RWPE2 (cell line): Measurements from ENCODE around the gene KCNJ5.

ENCODE experiments used
- ATAC-seq: fragments of 200-7000 bp; cut with Tn5 transposase; 3 replicates; pipeline ENCODE4 v1.9.1; 2021; ENCODE audit warnings: low read depth
- DNase-seq: peaks from one replicate; pipeline ENCODE4 v3.0.0-alpha.2; 2020; ENCODE audit warnings: low spot score
- H3K27ac ChIP-seq: fragments of 450-650 bp; 2 replicates; pipeline ENCODE4 v1.5.1; 2017; ENCODE audit warnings: mild to moderate bottlenecking; ENCODE audit not compliant: poor library complexity, severe bottlenecking
- H3K27me3 ChIP-seq: fragments of 250-450 bp; sonication (Bioruptor Pico); 2 replicates; pipeline ENCODE4 v1.5.1; 2021; ENCODE audit warnings: mild to moderate bottlenecking, moderate library complexity; ENCODE audit not compliant: insufficient read depth, poor library complexity, severe bottlenecking
- H3K36me3 ChIP-seq: fragments of 250-450 bp; sonication (Bioruptor Pico); 2 replicates; pipeline ENCODE4 v1.5.1; 2020; ENCODE audit warnings: low read depth, mild to moderate bottlenecking, moderate library complexity
- H3K4me1 ChIP-seq: fragments of 250-450 bp; sonication (Bioruptor Pico); 2 replicates; pipeline ENCODE4 v1.5.1; 2021; ENCODE audit warnings: mild to moderate bottlenecking, moderate library complexity; ENCODE audit not compliant: insufficient read depth, poor library complexity, severe bottlenecking
- H3K4me3 ChIP-seq: fragments of 250-450 bp; sonication (Bioruptor Pico); 2 replicates; pipeline ENCODE4 v1.5.1; 2021; ENCODE audit warnings: mild to moderate bottlenecking, moderate library complexity; ENCODE audit not compliant: severe bottlenecking
- H3K9me3 ChIP-seq: fragments of 250-450 bp; sonication (Bioruptor Pico); 2 replicates; pipeline ENCODE4 v1.5.1; 2021; ENCODE audit warnings: mild to moderate bottlenecking, moderate library complexity; ENCODE audit not compliant: severe bottlenecking
- CTCF ChIP-seq: fragments of 450-650 bp; IDR thresholded peaks from one replicate; pipeline ENCODE4 v1.5.1; 2017; ENCODE audit warnings: mild to moderate bottlenecking, moderate library complexity; ENCODE audit not compliant: poor library complexity, severe bottlenecking

The KCNJ5 gene

GRCh38 chr11:128884054-128884453 lies 7.1 kb upstream of the KCNJ5 start:
- no peak overlapping the region for H3K4me3 ChIP-seq
- no peaks in the 10 kb centered on the region for H3K36me3 ChIP-seq
- DNase-seq (no peak), ATAC-seq (no peak)
- no peak overlapping the region for H3K27ac ChIP-seq
- H3K9me3 ChIP-seq: no peaks in the 10 kb centered on the region
- H3K27me3 ChIP-seq: no peaks in the 10 kb centered on the region
- H3K4me1 ChIP-seq: peaks cover 3% of the 10 kb centered on the region
- no peak for TF ChIP-seq CTCF

- Histone ChIP-seq H3K27ac (no peak overlapping the region), H3K4me1 (peaks cover 3% of the 10 kb centered on the region), H3K36me3 (no peaks in the 10 kb centered on the region), H3K27me3 (no peaks in the 10 kb centered on the region), H3K9me3 (no peaks in the 10 kb centered on the region), H3K4me3 (no peak overlapping the region)
- DNase-seq (no peak), ATAC-seq (peak; percentile 81)
- peak; percentile 90 for TF ChIP-seq CTCF
Measured at GRCh38 chr11:128884703-128885338, 6.3 kb upstream of the KCNJ5 start.

- Histone ChIP-seq H3K4me1 (peaks cover 3% of the 10 kb centered on the region), H3K27me3 (no peaks in the 10 kb centered on the region), H3K9me3 (no peaks in the 10 kb centered on the region), H3K27ac (no peak overlapping the region), H3K36me3 (no peaks in the 10 kb centered on the region), H3K4me3 (no peak overlapping the region)
- ATAC-seq: peak; percentile 57
- TF ChIP-seq CTCF: peak; percentile 65
- no peak for DNase-seq
Measured at GRCh38 chr11:128886406-128887124, 4.6 kb upstream of the KCNJ5 start.

GRCh38 chr11:128888034-128888985 lies 2.8 kb upstream of the KCNJ5 start:
- Histone ChIP-seq H3K4me3 (no peak overlapping the region), H3K27ac (no peak overlapping the region), H3K36me3 (no peaks in the 10 kb centered on the region), H3K9me3 (no peaks in the 10 kb centered on the region), H3K27me3 (no peaks in the 10 kb centered on the region), H3K4me1 (peaks cover 3% of the 10 kb centered on the region)
- peak; percentile 58 for TF ChIP-seq CTCF
- DNase-seq: no peak
- ATAC-seq: peak; percentile 37; the same call in 2 of the 3 replicates
